Measurements from ENCODE around the gene BCL2L1.

The BCL2L1 gene

DNA sequence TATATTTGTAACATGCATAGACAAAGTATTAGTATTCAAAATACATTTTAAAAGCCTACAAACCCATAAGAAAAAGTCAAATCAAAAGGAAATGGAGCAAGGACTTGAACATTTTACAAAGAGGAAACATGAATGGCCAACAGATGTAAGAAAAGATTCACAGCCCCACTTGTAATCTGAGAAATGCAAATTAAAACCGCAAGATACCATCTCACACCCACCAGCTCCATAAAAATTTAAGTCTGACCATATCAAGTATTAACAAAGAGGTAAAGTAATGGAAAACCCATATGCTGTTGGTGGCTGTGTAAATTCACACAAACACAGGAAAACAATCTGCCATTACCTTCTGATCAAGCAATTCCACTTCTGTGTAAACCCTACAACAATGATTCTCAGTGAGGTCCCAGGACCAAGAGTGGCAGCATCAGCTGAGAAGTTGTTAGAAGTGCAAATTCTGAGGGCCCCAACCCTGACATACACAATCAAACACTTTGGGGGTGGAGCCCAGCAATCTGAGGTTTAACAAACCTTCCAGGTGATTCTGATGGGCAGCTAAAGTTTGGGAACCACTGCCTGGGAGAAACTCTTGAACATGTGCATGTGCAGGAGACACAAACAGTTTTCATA is 30.9 kb downstream of the BCL2L1 start:
- DNase-seq, result no peak

DNA sequence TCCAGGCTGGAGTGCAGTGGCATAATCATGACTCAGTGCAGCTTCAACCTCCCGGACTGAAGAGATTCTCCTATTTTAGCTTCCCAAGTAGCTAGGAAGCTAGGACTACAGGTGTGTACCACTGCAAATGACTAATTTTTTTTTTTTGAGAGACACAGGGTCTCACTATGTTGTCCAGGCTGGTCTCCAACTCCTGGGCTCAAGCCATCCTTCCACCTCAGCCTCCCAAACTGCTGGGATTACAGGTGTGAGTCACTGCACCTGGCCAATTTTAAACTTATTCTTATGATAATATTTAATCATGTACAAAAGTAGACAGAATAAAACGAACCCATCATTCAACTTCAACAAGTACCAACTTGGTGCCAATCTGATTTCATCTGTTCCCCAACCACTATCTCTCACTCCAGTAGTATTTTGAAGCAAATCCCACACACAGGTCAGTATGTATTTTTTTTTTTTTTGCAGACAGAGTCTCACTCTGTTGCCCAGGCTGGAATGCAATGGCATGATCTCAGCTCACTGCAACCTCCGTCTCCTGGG is 32.5 kb downstream of the BCL2L1 start:
- DNase-seq, result no peak

DNA sequence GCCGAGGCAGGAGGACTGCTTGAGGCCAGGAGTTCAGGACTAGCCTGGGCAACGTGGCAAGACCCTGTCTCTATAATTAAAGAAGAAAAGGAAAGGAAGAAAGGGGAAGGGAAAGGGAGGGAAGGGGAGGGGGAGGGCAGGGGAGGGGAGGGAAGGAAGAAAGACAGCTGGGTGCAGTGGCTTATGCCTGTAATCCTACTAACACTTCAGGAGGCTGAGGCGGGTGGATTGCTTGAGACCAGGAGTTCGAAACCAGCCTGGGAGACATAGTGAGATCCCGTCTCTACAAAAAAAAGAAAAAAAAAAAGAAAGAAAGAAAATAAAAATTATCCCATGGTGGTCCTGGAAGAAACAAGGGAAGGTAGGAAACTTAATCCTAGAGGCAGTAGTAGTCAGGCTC is 33.5 kb downstream of the BCL2L1 start:
- no peak for DNase-seq

DNA sequence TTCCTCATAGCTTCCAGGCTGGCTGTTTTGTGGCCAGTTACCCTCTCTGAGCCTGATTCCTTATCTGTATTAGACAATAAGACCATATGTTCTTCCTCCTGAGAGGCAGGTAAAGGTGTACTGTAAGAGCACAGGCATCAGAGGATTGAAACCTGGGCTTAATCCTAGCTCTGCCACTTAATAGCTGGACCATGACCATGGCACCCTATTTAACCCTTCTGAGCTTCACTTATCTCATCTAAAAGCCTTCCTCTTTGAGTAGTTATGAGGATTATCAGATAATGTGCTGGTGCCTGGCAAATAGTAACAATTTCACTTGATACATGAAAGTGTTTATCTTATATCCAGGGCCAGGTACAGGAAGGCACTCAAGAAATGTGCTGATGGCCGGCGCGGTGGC is 34.9 kb downstream of the BCL2L1 start:
- DNase-seq, result no peak

DNA sequence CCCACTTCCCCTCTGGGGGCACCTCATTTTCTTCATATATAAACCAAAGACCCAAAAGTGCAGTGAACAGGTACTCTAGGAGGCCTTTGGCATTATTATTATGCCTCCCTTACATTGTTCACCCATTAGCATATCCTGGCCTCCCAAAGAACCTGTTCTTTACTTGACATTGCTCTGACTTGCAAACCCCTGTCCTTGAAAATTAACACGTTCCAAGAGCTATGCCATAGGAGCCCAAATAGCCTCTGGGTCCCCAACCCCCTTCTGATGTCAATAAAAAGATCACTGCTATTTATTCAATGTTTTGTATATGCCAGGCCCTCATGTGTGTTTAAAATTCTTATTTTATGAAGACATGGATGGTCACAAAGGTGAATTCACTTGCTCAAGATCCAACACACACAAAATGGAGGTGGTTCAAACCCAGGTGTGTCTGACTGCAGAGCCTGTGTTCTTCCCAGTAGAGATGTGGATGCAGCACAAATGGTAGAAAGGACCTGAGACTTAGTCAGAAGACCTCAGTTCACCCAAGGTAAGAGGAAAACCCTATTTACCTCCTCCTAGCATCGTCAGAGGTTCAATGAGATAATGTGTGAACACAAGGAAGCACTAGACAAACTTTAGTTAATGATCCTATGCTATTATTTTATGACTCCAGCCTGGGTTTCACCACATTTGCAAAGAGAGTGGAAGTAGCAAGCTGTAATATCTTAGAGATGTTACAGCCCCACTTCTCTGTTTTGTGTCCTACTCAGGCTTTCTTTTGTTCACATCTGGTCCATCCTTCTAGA is 36.6 kb downstream of the BCL2L1 start:
- no peak for DNase-seq

GRCh38 chr20:31684153-31685015 is 38.3 kb downstream of the BCL2L1 start:
- DNase-seq, result no peak

DNA sequence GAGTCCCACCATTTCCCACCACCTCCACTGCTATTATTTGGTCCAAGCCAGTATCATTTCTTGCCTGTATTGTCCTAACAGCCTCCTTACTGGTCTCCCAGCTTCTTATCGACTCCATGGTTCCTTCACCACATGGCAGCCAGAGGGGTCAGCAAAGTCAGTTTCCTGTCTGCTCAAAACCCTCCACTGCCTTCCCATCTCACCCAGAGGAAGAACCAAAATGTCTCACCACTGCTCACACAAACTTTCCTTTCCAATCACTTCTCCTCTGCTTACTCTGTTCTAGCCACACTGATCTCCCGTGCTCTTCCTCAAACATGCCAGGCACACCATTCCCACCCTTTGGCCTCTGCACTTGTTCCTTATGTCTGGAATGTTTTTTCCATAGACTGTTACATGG is 39.7 kb downstream of the BCL2L1 start:
- no peak for DNase-seq

DNA sequence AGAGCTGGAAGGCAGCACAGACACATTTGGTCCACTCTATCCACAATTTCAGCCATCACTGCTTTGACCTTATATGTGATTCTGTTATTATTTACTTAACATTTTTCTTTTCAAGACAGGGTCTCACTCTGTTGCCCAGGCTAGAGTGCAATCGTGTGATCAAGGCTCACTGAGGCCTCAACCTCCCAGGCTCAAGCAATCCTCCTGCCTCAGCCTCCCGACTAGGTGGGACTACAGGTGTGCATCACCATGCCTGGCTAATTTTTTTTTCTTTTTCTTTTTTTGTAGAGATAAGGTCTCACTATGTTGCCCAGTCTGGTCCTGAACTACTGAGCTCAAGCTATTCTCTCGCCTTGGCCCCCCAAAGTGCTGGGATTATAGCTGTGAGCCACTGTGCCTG is 40.3 kb downstream of the BCL2L1 start:
- no peak for DNase-seq

GRCh38 chr20:31681769-31682168 is 40.9 kb downstream of the BCL2L1 start:
- no peak for DNase-seq

DNA sequence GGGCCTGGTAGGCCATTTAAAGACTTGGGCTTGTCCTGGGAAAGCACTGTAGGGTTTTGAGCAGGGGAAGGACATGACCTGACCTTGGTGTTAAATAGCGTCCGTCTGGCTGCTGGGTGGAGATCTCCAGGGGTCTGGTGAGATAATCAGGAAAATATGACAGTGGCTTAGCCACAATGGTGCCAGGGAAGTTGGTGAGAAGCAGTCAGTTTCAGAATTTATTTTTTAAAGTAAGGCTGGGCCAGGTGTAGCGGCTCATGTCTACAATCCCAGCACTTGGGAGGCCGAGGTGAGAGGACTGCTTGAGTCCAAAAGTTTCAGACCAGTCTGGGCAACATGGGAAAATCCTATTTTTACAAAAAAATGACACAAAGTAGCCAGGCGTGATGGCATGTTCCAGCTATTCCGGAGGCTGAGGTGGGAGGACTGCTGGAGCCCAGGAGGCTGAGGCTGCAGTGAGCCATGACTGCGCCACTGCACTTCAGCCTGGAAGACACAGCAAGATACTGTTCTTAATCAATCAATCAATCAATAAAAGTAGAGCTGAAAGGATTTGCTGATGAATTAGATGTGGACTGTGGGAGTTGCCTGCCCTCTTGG is 41.4 kb downstream of the BCL2L1 start:
- no peak for DNase-seq

DNA sequence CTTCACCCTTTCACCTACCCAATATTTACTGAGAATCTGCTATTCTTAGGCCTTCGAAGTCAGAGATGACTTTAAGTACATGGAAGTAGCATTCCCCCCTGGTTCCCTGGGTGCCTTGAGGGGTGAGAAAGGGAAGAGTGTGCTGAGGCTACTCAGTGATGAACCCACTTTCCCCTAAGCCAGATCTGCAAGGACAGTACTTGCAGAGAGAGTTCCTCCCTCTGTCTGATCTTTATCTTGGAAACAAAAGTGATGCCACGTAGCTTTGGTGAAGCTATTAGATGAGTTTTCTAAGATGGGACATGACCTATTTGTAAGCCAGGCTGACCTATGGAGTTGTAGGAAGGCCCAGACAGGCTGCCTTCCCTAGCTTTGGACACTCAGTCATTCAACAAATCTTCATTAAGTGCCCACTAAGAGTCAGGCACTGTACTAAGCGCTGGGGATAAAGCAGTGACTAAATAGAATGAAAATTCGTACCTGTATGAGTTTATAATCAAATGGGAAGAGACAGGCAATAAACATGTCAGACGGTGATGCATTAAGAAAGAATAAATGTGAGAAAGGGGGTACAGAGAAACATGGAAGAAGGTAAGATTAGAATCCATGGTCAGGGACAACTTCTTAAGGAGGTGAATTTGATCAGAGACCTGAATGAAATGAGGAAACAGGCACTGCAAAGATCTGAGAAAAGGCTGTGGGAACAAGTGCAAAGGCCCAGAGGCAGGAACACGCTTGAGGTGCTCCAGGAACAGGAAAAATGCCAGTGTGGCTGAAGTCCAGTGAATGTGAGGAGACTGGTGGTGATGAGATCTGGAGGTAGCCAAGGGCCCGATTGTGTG is 42.2 kb downstream of the BCL2L1 start:
- no peak for DNase-seq

DNA sequence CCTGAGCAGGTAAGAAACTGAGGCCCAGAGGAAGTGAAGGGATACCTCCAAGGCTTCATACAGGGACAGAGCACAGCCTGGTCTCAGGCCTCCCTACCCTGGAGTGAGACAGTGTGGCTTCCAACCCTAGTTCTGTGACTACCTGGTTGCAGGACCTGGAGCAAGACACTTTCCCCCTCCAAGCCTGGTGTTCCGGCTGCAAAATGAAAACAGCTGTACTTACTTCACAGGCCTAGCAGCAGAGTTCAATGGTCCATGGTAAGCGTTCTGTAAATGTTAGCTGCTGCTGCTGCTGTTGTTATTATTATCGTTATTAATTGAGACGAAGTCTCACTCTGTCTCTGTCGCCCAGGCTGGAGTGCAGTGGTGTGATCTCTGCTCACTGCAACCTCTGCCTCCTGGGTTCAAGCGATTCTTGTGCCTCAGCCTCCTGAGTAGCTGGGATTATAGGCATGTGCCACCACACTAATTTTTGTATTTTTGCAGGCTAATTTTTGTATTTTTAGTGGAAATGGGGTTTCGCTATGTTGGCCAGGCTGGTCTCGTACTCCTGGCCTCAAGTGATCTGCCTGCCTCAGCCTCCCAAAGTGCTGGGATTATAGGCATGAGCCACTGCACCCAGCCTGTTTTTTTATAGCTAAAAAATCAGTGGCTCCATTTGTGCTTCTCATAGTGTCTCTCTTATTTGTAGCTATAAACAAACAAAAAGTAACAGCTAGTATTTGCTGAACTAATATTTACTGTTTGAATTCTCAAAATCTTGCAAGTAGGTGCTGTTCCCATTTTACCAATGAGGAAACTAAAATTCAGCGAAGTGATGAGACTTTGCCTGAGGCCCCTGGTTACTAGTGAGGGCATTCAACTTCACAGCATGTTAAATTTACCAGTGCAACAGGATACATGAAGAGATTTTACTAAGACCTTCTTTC is 43.0 kb downstream of the BCL2L1 start:
- DNase-seq, result no peak

DNA sequence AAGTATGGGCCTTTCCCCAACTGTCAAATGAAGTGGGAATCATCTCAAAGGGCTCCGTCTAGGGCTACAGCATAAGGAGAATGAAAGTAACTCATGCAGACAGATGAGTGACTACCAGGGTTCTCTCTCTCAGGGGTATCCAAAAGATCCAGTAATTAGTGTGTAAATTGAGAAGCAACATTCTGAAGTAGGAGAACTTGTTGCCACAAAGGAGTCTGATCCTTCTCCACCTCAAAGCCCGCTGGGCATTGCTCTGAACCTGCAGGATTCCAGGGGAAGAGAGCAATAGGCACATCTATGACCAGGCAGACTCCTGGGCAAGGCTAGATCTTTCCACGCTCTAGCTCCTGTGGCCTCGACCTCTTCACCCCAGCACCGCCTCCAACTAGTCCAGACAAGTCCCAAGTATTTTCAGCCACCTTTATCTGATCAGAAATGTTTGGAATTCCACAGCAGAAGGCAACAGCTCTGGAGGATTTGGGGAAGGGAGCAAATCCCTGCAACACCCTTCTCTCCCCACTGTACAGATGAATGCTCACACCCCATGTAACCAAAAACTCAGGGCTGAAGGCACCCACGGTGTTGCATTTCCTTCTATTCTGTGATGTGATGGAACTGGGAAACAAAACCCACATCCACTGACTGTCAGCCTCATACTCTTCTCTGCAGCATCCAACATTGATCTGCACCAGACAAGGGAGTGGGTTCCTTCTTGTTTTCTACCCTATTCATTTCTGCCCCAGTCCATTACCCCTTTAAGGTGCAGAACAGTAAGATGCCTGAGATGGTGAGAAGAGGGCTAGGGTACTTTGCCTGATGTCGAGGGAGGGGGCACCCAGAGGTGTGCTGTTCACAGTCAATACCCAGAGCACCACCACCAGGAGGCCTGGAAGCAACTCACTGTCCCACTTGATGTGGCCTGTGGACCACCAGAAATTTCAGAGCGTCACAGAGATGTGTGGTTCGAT is 44.0 kb downstream of the BCL2L1 start:
- DNase-seq, result no peak

GRCh38 chr20:31677553-31678260 is 45.0 kb downstream of the BCL2L1 start:
- DNase-seq, result no peak

GRCh38 chr20:31676609-31676989 is 46.1 kb downstream of the BCL2L1 start:
- no peak for DNase-seq

- peak; percentile 40 to 79 for DNase-seq
Observed at GRCh38 chr20:31675828-31676608, 46.6 kb downstream of the BCL2L1 start.

GRCh38 chr20:31674895-31675827 is 47.5 kb downstream of the BCL2L1 start:
- DNase-seq, result peak; percentile 27 to 74
